GM21423 (cell line): ENCODE measurements around the gene GPC3.
"Not testable (repeated sequence)": the region's sequence is repeated elsewhere in the genome, so short reads cannot be mapped to it uniquely, and the experiment has no call there.

Experiments
- ATAC-seq: cut with Tn5 transposase; IDR thresholded peaks from one replicate; pipeline ENCODE4 v1.9.1; 2021; ENCODE audit warnings: mild to moderate bottlenecking, moderate library complexity; ENCODE audit not compliant: unreplicated experiment

GPC3 gene

GRCh38 chrX:133897593-133898163 is 87.7 kb downstream of the GPC3 start:
- ATAC-seq = no peak

GRCh38 chrX:133892337-133892736 is 93.1 kb downstream of the GPC3 start:
- ATAC-seq = no peak

- no peak for ATAC-seq
These were observed 96.4 kb downstream of the GPC3 start for GRCh38 chrX:133888984-133889383.

- not testable (repeated sequence) for ATAC-seq
These were observed 97.3 kb downstream of the GPC3 start for GRCh38 chrX:133888084-133888483.

- ATAC-seq = no peak
These were observed 100.7 kb downstream of the GPC3 start for GRCh38 chrX:133884430-133885394.

GRCh38 chrX:133881893-133882292 is 103.5 kb downstream of the GPC3 start:
- no peak for ATAC-seq

- no peak for ATAC-seq
These were observed 104.4 kb downstream of the GPC3 start for GRCh38 chrX:133881007-133881406.

GRCh38 chrX:133880032-133880443 is 105.4 kb downstream of the GPC3 start:
- ATAC-seq = no peak

GRCh38 chrX:133878710-133879109 is 106.7 kb downstream of the GPC3 start:
- ATAC-seq = no peak

GRCh38 chrX:133876646-133877045 is 108.7 kb downstream of the GPC3 start:
- no peak for ATAC-seq

GRCh38 chrX:133869270-133869669 is 116.1 kb downstream of the GPC3 start:
- ATAC-seq = no peak

GRCh38 chrX:133868682-133869081 is 116.7 kb downstream of the GPC3 start:
- no peak for ATAC-seq

- ATAC-seq = no peak
These were observed 117.1 kb downstream of the GPC3 start for GRCh38 chrX:133868250-133868649.

GRCh38 chrX:133865761-133866471 is 119.5 kb downstream of the GPC3 start:
- ATAC-seq = no peak

- no peak for ATAC-seq
These were observed 121.2 kb downstream of the GPC3 start for GRCh38 chrX:133864236-133864635.

- ATAC-seq = no peak
These were observed 125.5 kb downstream of the GPC3 start for GRCh38 chrX:133859860-133860259.

GRCh38 chrX:133859336-133859735 is 126.1 kb downstream of the GPC3 start:
- ATAC-seq = no peak

GRCh38 chrX:133857640-133858269 is 127.6 kb downstream of the GPC3 start:
- ATAC-seq = no peak

GRCh38 chrX:133856819-133857218 is 128.6 kb downstream of the GPC3 start:
- no peak for ATAC-seq

GRCh38 chrX:133854290-133854689 is 131.1 kb downstream of the GPC3 start:
- ATAC-seq = no peak

- ATAC-seq = no peak
These were observed 132.5 kb downstream of the GPC3 start for GRCh38 chrX:133852837-133853356.
